Embryonic facial prominence (tissue), 1 donor: ENCODE results near the gene TLE7.

Source experiments
- DNase-seq: peaks from one replicate; pipeline ENCODE4 v3.0.0-alpha.2; 2016; ENCODE audit errors: extremely low spot score

Gene TLE7

GRCh38 chr16:71442051-71442440 lies at the start of gene TLE7:
TSS of gene TLE7 (minus strand) at chr16:71442054. CDS start at chr16:71433324, 8,730 bp downstream.
- no peak for DNase-seq

- no peak for DNase-seq
Measured at GRCh38 chr16:71491054-71491453, 49.2 kb upstream of the TLE7 start.

DNA sequence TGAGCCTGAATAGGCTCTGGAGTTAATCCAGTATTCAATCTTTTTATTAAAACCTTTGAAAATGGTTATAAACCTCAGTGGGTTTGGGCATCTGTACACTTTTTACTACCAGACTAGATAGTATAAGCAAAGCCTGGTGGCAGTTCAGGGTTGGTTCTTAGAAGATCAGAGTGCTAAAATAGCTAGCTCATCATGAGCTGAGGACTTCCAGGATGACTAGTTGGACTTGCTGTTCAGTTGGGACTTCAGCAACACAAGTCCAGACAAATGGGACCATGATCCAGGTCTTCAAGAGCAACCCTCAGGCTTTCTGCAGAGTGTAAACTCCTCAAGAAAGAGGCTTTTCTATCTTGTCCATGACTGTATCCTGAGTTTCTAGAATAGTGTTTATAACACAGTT lies 48.5 kb upstream of the TLE7 start:
- no peak for DNase-seq

DNA sequence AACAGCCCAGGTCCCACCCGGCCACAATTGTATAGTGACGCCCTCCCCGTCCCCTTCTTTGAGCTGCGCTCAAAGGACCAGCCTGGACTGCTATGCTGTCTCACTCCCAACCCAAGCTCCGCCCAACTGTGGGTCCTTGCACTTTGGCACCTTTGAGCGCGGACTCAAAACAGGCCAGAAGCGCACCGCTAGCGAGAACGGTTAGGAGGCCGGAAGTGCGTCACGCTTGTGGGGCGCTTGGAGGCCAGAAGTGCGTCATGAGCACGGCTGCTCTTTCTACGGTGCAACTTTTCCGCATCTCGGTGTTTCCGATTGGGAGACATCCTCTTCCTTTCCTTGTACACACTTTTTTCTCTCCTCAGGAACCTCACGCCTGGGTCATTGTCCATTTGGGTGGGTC lies 47.3 kb upstream of the TLE7 start, which contains the start of gene ZNF19:
TSS of gene ZNF19 (minus strand) at position 203 of the 400 bp plus-strand sequence. CDS start 7,210 bp downstream, outside the sequence.
- no peak for DNase-seq

GRCh38 chr16:71484006-71484893 lies 42.4 kb upstream of the TLE7 start:
- DNase-seq = peak; percentile 86

GRCh38 chr16:71482569-71482968 lies 40.7 kb upstream of the TLE7 start:
- no peak for DNase-seq

DNA sequence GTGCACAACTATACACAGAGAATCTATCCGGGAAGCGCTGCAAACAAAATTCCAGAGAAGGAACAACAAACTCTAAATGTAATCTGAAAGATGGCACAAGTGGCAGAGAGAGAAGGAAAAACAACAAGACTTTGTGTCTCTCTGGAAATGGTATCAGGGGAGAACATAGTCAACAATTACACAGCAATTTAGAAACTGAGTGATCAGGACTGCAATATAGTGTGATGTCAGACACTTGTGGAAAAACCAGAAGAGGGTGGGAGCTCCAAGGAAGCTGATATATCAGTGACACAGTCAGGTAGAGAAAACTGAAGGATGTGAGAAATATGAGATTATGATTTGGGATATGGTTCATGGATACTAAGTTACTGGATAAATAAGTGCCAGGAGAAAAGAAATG lies 39.1 kb upstream of the TLE7 start:
- DNase-seq = no peak

DNA sequence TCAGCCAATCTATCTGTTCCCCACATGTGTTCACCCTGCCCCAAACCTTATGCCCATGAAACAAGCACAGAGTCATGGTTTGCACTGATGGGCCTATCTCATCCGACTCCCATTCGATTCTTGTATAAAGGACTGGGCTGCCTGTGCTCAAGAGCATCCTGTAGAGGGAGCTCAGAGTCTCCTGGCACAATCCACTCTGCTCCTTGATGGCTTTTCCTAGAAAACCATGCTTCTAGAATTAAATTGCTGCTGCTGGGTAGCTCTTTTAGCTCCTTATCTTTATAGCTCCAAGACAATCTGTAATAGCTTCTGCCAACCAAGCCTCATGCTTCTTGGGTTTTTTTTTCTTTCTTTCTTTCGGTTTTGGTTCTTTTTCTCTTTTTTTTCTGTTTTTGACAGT lies 37.6 kb upstream of the TLE7 start:
- DNase-seq = no peak

- no peak for DNase-seq
Measured at GRCh38 chr16:71476457-71477124, 34.7 kb upstream of the TLE7 start.

DNA sequence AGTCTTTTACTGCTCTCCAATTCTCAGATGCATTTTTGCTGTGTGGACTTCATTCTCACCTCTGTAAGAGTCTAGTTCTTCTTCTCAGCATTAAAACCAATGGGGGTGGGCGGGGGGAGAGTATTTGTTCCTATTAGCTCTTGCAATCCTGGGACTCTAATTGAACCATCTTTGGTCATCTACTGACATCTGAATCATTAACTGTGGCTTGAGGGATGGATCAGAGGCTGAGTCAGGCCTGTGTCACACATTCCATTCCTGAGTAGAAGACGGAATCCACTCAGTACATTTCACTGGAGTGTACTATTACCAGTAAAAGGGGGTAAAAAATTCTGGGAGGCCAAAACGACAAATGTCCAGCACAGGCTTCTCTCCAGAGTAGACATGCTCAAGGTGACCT lies 33.0 kb upstream of the TLE7 start:
- no peak for DNase-seq

DNA sequence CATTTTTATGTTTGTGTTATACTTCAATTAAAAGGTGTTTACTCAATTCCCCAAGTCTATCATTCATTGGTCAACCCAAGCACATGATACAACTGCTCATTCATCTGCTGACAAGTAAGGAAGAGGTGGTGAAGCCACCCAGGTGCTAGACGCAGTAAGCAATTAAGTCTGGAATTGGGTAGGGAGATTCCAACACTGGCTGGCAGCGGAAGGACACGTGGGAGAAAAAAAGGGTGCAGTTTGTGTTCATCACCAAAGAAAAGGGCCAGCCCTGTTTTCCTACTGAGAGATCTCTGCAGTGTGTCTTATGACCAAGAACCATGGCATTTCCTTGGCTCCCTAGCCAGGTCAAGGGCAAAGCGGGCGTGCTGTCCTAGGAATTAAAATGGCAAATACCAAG lies 32.0 kb upstream of the TLE7 start:
- no peak for DNase-seq

DNA sequence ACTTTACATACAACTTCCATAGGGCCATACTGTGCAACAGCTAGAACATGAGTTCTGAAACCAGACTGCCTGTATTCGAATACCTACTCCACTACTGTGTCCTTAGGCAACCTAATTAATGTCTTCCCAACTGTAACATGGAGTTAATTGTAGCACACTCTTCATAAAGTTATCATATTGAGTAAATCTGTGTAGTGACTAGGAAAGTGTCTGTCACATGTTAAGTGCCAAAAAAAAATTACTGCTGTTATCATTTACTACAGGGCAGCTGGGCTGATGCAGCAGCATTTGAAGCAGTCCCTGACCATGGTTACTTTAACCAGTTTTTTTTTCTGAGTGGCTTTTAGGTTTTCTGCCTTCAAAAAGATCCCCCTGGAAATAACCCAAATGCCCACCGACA lies 31.1 kb upstream of the TLE7 start:
- no peak for DNase-seq

DNA sequence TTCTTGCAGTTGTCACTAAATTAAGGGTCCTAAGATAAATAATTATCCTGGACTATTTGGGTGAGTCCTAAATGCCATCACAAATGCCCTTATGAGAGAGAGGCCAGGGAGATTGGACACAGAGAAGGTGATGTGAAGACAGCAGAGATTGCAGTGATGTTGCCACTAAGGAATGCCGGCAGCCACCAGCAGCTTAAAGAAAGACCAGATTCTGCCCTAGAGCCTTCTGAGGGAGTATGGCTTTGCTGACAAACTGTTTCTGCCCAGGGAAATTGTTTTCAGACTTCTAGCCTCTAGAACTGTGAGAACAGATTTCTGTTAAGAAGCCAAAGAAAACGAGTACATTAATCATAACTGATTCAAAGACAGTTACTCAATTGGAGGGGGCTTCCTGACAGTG lies 30.2 kb upstream of the TLE7 start:
- DNase-seq = no peak

DNA sequence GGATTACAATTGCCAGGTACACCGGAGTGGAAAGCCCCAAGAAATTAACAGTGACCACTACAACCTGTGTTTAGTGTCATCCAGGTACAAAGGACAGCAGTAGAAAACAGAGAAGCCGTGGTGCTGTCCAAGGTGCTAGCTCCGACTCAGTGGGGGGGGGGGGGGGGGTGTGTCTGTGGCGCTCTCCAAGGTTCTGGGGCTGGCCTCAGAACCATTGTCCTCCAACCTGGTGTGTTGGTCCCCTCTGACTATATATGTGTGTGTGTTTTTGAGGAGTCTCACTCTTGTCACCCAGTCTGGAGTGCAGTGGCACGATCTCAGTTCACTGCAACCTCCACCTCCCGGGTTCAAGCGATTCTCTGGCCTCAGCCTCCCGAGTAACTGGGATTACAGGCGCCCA lies 26.0 kb upstream of the TLE7 start:
- DNase-seq = peak; percentile 8

DNA sequence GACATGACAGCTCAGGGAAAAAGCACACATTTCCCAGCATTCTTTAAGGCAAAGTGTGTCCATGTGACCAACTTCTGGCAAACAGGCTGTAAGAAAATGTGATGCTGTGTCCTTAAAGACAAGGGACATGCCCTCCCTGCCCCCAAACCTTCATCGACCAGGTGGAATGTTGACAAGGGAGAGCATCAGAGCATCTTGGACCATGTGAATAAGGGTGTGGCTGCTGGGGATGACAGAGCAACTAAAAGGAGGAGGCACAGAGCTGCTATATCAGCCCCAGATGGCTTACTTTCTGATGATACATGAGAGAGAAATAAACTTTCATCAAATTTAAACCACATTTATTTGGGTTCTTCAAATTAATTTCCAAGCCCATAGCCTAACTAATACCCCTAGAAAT lies 22.4 kb upstream of the TLE7 start:
- DNase-seq = no peak

DNA sequence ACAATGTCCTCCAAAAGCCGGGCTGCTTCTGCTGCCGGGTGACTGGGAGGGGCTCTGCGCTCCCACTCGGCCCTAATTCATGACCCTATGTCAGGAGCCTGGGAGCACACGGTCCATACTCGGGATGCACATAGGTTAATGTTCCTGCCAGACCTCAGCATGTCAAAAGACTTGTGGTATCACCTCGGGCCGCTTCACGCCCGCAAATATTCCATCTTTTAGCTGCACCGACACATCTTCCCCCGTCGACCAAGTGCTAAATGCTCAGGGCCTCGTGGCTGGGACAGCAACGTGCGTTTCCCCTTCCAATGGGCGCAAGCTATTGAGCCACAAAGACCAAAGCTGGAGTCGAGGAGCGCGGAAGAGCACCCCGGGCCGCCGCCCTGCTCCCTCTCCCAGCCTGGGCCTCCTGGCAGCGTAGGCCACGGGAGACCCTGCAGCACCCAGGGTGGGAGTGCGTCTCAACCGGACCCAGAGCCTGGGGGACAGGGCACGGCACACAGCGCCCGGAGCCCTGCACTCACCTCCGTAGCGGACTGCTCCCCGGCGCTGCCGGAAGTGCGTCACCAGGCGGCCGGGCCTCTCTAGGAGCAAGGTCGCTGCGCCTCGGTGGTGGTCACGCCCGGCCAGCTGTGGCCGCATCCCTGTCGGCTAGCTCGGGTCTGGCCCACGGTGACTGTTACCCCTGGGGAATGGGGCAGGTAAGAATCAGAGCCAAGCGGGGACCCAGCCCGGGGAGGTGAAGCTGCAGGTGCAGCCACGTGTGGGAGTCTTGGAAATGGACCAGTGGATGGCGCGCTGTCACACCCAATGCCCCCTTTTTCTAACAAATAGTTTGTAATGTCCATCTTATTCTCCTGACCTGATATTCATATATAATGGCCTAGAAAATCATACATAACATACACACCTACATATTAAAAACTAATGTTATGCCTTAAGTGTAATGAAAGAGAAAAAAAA lies 20.1 kb upstream of the TLE7 start, which contains the start of gene ZNF23:
TSS of gene ZNF23 (minus strand) at position 562 of the 963 bp plus-strand sequence. CDS start 5,451 bp downstream, outside the sequence.
- peak; percentile 37 for DNase-seq

GRCh38 chr16:71460941-71461340 lies 19.1 kb upstream of the TLE7 start:
- DNase-seq = no peak

- no peak for DNase-seq
Measured at GRCh38 chr16:71460236-71460635, 18.4 kb upstream of the TLE7 start.

GRCh38 chr16:71459510-71459909 lies 17.7 kb upstream of the TLE7 start:
- DNase-seq = no peak

DNA sequence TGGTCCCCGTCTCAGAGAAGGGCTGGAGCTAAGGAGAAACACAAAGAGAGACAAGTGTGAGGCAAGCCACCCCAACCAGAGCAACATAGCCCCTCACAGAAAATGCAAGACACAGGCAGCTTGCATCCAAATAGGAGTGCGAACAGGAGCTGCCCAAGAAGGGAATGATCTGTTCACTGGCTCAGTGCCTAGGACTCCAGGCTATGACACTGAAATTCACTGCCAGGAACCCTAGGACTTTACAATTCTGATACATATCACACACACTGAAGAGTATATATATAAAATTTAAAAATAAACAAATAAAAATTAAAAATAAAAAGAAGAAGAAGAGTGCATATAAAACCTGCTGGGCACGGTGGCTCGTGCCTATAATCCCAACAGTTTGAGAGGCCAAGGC lies 14.9 kb upstream of the TLE7 start:
- DNase-seq = no peak

- no peak for DNase-seq
Measured at GRCh38 chr16:71453036-71453435, 11.2 kb upstream of the TLE7 start.

GRCh38 chr16:71449020-71449419 lies 7.2 kb upstream of the TLE7 start:
- DNase-seq = no peak
